ENCODE data around the gene PCSK1.
A peak's percentile ranks its signal among the peaks of the same experiment; 100 is the strongest.

PCSK1 gene

DNA sequence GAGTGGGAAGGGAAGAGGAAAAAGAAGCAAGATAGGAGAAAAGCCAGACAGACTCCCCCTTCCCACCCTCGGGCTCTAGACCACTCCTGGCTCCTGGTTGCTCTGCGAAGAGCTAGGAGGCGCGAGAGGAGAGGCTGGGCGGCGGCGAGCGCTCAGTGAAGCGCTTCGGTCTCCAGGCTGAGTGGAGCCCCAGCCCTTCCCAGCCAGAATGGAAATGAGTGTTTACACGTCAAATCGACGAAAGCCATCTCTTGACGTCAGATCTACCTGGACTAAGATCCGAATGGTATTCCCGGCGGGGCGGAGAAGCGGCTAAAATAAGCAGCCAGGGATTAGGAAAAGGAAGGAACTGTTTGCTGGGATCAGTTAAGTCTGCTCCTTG lies at the start of gene PCSK1:
TSS of gene PCSK1 (minus strand) at position 183 of the 382 bp plus-strand sequence. CDS start 206 bp downstream, outside the sequence.
- DNase-seq: no peak

DNA sequence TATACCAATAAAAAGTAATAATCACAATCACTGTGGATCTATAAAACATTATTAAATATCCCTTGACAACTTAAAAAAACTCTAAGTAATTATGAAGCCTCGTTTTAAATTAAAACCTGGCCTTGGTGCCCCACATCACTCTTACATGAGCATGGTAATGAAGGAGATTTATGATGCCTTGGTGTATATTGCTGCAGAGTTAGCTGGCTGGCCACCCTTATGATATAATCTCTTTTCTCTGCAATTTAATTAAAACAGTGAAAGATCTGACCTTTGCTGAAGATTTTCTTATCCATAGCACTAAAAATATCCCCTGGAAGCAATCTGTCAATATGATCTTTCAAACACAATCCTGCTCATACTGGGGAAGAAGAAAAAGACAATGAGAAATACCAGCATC lies 48.8 kb upstream of the PCSK1 start:
- DNase-seq: no peak

DNA sequence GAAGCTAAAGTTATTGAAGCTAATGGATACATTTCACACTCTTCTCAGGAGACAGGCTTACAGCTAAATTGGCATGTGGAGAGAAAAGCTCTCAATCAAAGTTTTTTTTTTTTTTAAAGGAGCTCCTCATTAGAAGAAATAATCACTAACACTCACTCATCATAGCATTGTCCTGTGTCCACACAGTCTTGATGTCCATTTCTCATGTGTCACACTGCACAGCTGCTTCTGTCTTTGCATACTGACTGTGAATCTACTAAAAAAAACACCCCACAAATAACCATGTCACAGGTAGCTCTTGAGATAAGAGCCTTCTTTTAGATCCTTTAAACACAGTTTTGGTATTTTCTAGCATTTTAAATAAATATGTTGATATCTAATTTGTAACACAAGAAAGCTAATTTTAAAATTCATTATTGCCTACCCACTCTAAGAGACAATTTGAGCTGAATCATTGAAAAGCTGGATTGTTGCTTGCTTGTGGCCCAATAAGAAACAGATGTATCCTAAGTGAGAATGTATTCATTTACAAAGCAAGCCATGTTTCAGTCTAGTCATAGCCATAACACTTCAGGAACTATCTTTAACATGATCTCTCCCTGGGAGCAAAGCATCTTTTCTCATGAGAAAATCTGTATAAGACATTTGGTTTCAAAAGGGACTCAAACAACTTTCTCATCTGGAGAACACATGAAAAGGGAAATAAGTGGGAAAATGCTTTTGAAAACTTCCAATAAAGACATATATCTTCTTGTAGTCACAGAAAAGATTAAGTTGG lies 48.1 kb upstream of the PCSK1 start:
- no peak for DNase-seq

GRCh38 chr5:96478983-96479382 lies 45.9 kb upstream of the PCSK1 start:
- DNase-seq: no peak

GRCh38 chr5:96476654-96477053 lies 43.6 kb upstream of the PCSK1 start:
- no peak for DNase-seq

- DNase-seq: no peak
Measured at GRCh38 chr5:96474073-96474472, 41.0 kb upstream of the PCSK1 start.

DNA sequence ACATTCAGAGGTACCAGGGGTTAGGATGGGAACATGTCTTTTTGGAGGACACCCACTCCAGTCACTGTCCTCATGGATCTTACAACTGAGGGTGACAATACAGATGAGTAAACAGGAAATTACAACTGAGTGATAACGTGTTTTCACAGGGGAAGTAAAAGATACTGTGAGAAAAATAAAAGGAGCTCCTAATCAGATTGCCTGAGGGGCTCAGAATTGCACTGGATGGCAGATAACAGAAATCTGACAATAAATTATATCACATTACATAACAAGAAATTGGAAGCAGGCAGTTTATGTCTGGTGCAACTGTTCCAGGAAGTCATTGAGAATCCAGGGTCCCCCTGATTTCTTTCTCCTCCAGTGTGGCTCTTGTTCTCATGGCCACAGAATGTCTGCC lies 40.1 kb upstream of the PCSK1 start:
- DNase-seq: no peak

DNA sequence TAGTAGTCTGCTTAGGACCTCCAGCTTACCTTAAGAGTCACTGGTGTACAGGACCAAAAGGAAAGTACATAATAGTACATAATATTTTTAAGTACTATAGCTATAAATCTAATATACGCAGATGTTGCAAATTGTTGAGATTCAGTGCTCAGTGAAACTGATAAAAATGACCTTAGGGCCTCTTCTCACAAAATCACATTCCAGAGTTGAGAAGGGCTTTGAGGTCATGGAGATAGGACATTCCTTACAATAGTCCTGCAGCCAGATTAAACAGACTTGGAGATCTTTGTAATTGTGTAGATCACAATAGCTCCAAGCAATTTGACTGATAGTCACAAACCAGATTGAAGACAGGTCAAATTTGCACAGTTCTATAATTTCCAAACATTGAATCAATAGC lies 37.7 kb upstream of the PCSK1 start:
- no peak for DNase-seq

DNA sequence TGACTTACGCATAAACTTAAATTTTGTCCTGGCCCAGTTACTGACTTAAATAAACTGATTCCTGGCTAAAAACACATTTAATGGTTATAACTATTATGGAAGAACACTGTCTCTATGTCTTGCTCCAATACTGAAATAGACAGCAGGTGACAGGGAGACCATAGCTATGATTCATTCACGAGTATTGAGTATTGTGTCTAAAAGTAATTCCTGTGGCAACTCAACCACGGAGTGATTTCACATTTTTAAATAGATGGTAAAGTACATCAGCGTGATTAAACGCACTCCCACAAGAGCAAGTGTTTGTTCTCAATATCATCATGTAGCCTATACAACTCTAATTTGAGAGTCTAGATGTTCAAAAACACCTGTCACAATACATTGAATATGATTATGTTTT lies 35.9 kb upstream of the PCSK1 start:
- no peak for DNase-seq

DNA sequence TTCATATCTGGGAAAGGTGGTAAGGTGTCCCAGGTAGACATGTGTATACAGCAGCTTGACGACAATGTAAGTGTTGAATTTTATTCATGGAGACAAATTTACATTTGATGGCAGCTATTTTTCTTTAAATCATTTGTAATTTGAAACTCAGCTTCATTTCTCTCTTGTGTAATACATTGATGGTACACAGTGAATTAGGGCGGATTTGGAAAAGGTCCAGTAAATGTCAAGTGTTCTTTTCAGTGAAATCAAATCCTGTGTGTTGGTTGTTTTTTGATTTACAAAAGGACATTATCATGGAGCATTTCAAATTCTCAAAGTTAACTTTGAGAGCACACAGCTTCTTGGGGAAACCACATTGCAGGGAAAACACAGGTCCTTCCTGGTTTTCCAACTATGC lies 30.0 kb upstream of the PCSK1 start:
- DNase-seq: no peak

DNA sequence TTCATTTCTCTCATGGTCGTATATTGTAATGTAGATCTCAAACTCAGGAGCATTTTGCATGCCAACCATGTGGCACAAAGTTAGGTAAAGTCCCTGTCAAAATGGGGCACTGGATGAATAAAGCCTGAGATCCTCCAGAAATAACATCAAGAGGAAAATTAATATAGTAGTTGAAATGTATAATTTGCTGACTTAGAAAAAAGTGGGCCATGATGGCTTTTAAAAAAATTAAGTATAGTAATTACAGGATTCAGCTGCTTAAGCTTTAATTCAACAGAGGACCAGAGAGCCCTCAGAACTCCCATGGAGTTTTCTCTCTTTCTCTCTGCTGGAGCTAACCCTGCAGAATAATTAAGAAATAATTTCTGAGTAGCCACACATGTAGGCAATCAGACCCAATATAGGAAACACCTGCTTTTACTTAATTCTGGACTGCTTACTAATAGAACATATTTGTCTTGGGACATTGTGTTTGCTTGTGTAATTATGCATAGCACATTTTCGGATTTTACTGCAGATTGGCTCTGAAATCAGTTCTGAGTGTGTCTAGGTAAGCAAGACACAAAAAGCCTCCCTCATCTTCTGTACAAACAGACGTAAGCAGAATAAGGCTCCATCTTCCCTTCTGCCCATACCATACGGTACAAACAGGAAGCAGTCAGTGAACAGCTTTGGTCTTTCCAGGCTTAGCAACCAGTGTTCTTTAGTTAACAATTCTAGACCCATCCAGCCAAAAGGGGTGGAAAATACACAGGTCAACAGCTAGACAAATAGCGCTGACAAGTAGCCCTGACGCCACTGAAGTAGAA lies 26.5 kb upstream of the PCSK1 start:
- no peak for DNase-seq

DNA sequence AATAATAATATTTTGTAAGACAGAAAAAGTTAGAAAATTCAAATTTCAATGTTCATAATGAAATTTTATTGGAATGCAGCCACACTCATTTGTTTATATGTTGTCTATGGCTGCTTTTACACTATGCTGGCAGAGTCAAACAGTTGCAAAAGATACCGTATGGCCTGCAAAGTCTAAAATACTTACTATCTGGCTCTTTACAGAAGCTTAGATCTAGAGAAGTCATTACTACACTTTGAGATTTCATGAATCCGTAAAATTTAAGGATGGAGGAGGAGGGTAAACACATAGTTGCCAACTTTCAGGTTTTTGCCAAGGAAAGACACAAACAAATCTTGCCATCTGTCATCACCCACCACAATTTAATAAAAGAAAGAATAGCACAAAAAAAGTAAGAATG lies 25.1 kb upstream of the PCSK1 start:
- no peak for DNase-seq

DNA sequence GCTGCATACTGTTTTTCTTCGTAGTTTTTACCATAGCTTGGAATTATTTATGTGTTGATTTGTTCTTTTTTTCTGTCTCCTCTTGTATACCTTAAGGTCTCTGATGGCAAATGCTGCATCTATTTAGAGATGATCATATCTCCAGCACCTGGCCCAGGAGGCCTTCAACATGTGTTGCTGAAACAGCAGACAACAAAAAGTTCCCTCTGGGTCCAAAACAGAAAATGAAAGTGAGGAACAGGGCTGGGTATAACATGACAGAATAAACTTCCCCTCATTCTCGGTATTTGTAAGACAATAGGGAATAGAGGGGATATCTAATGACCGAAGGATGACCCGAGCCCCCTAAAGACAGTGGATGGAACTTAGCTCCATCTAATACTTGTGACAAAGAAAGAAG lies 22.7 kb upstream of the PCSK1 start:
- no peak for DNase-seq

DNA sequence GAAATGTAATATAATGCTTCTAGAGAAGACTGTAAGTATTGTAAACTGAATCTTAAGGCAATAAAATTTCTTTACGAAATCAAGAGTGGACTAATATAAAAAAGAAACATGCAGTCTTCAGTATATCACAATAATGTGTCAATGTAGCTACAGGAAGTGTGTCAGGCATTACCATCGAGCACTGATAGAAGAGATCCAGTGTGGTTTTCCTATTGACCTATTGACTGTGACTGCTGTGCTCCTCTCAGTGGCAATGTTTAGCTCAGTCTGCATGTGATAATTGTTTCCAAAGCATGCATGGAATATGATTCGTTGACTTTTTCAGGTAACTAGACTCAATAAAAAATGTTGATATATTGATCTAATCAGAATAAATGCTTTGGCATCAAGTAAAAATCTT lies 20.3 kb upstream of the PCSK1 start:
- DNase-seq: no peak

DNA sequence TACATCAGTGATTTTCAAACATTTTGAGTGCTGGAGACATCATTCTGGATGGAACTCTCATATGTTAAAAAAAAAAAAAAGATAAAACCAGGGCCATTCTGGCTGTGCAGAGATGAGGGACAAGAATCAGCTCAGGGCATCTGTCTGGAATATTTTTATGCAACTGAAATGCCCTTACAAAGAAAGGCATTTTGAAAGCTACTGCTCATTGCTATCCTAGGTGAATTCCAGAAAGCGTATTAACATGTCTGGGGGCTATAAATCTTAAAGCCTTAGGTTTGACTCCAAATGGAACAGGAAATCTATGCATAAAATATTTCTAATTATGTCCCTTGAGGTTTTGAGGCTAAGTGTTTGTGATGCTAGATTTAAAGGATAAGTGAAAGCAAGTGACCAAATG lies 14.9 kb upstream of the PCSK1 start:
- DNase-seq: no peak

DNA sequence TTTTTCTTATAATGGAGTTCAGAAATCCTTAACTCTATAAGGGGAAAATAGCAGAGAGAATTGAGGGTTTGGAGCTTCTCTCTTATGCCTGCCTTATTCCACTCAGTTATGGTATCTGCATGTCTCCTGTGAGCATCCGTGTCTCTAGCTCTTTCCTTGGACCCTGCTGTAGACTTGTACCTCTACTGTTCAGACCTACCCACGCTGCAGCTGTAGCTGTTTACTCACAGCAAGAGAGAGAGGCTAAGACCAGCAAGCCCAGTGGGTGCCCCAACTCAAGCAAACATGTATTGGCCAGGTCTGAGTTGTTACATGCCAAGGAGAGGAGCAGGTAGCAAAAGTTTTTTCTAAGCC lies 7.1 kb upstream of the PCSK1 start:
- DNase-seq: no peak

DNA sequence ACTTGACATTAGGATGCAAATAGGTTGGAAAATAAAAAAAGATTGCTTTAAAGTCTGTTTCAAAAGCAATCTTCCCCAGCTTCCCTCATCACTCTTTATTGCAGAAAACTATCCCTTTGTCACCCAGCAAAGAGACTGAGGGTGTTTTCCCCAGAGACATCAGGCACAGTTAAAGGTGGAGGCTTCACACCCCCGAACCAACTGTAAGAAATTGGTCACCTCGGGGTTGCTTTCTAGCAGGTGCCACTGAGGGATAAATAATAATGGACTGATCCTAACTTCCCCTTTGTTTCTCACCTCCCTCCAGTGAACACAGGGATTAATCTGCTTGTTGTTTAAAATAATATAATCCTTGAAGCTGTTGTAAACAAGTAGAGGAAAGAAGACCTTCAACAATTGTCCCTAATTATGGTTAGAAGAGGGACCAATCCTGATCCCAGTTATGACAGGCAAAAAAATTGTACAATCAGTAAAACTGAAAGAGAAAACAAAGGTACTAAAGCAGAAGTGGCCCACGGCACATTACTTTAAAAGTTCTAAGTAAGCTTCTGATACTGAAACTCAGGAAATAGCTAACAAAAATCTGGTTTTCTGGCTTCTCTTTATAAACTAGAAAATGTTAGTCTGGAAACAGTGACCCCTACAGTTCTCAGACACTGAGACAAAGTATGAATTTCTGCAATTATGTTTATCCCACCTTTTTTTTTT lies 6.6 kb upstream of the PCSK1 start:
- DNase-seq: peak; percentile 22

GRCh38 chr5:96434201-96434645 lies 1.2 kb upstream of the PCSK1 start:
- DNase-seq: peak; percentile 40

- no peak for DNase-seq
Measured at GRCh38 chr5:96432216-96433065, 607 bp downstream of the PCSK1 start.

DNA sequence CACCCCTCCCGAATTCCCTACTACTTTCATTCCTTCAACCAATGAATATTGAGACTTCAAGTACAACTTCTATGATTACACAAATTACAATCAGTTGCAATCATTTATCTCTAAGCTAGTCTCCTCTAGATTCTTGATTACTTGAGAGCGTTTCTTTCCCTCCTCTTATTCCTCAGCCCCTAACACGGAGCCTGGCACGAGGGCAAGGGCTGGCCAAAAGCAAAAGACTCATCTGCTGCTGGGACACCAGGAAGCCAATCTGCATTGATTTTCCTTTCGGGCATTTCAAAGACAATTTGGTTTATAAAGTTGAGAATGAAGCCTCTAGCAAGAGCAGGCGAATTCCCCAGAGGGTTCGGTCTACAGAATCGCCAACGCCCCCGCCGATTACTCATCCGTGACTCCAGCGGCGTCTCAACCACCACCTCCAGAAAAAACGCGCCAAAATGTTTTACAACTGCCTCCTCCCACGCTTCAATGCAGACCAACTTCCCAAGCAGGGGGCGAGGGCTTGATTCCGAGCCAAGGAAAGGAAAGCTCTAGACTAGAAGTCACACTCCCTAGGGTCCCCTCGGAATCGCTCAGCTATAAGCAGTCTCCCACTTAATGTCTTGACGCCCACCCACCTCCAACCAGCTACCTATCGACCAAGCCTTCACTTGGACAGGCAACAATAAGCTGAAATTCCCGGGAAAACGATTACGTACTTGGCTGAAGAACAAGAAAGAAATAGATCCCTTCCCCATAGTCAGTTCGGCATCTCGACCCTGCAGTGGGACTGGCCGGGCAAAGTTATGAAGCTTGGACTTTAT lies 1.5 kb downstream of the PCSK1 start:
- DNase-seq: peak; percentile 5

GRCh38 chr5:96427824-96428223 lies 5.2 kb downstream of the PCSK1 start:
- DNase-seq: no peak

- DNase-seq: no peak
Measured at GRCh38 chr5:96426831-96427230, 6.2 kb downstream of the PCSK1 start.

All from activated CD4-positive, alpha-beta T cell treated with anti-CD3 and anti-CD28 coated beads, Interleukin-2, Interleukin-6, amounts not matched to agents 100 ng/mL and 50 ng/mL, durations not matched to agents 16 hours and 8 hours (primary cell).